ENCODE results near the gene DAP. TPM values are rescaled to one million over a fixed set of nuclear protein-coding genes. Genes with fewer than 3 reads are reported as not detected.

The DAP gene
- polyA plus RNA-seq, 1 donor (not counting 4 experiments of a cell fraction or from before 2014, with no cell fraction given), result 30.4 TPM

DNA sequence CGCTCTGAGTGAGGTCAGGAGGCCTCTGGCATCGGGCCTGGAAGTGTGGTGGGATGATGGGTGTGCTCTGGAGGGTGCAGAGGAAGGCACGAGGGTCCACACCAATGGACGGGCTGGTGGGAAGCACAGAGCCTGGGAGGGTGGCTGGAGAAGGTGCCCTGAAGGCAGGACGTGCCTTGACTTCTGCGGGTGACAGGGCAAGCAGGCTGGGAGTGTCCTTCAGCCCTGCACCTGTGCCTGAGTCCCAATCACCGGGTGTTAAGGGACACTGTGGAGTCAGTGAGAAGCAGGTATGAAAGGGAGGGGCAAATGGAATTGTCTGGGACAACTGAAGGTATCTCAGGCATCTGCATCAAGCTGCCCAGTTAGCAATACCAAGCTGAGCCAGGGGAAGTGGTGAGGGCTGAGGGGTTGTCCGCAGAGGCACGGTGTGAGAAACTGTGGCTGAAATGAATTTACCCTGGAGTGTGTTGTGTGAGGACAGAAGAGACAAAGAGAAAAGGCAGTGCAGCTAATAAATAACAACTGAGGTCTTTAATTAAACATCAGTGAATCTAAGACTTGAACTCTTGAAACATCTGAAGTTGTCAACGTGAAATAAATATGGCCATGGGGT, 50.4 kb downstream of the DAP start:
- H3K27ac ChIP-seq (ENCODE audit: control insufficient read depth, insufficient read depth, low read length), result no peak overlapping the region
- H3K79me2 ChIP-seq (ENCODE audit: control insufficient read depth, insufficient read depth, low read length), result peaks cover 4% of the 10 kb centered on the region
- dilution Hi-C loops (cut with MboI; ENCODE audit: extremely low pct_ligation_motif_present, low sequenced_read_pairs), result no loop called here
- peaks cover 25% of the 10 kb centered on the region for H3K4me1 ChIP-seq (ENCODE audit: control insufficient read depth, extremely low read depth, insufficient read depth, low read length)
- TF ChIP-seq, protein P1, sequence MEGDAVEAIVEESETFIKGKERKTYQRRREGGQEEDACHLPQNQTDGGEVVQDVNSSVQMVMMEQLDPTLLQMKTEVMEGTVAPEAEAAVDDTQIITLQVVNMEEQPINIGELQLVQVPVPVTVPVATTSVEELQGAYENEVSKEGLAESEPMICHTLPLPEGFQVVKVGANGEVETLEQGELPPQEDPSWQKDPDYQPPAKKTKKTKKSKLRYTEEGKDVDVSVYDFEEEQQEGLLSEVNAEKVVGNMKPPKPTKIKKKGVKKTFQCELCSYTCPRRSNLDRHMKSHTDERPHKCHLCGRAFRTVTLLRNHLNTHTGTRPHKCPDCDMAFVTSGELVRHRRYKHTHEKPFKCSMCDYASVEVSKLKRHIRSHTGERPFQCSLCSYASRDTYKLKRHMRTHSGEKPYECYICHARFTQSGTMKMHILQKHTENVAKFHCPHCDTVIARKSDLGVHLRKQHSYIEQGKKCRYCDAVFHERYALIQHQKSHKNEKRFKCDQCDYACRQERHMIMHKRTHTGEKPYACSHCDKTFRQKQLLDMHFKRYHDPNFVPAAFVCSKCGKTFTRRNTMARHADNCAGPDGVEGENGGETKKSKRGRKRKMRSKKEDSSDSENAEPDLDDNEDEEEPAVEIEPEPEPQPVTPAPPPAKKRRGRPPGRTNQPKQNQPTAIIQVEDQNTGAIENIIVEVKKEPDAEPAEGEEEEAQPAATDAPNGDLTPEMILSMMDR (optimal IDR thresholded peaks at IDR 0.05 in 1 of 3, IDR thresholded peaks at IDR 0.05 in 1 of 3, conservative IDR thresholded peaks at IDR 0.05 in 1 of 3; ENCODE audit: extremely low read depth in 1 of 3, insufficient read depth in 2 of 3, low read length in 3 of 3), result no peak
- no peak for TF ChIP-seq EZH2 (IDR thresholded peaks at IDR 0.05; ENCODE audit: low read length)
- no peaks in the 10 kb centered on the region for H3K9me3 ChIP-seq (ENCODE audit: control insufficient read depth, low read depth, low read length)
- FAIRE-seq (no peak), DNase-seq (ENCODE audit: low read depth, low spot score) (no peak)
- H3K4me3 ChIP-seq (ENCODE audit: control insufficient read depth in 2 of 3, extremely low read depth in 1 of 3, insufficient read depth in 2 of 3, low read depth in 1 of 3, low read length in 3 of 3), result no peak overlapping the region
- no peaks in the 10 kb centered on the region for H3K9me1 ChIP-seq (ENCODE audit: control insufficient read depth, extremely low read depth, insufficient read depth, low read length)
- H4K20me1 ChIP-seq (ENCODE audit: control insufficient read depth, extremely low read depth, insufficient read depth, low read length), result no peaks in the 10 kb centered on the region
- H3K9ac ChIP-seq (ENCODE audit: control insufficient read depth, extremely low read depth, insufficient read depth, low read length), result no peak overlapping the region
- no peak overlapping the region for H3K4me2 ChIP-seq (ENCODE audit: control insufficient read depth, extremely low read depth, insufficient read depth, low read depth, low read length)
- no peak overlapping the region for H2AFZ ChIP-seq (ENCODE audit: control insufficient read depth, low read length)
- H3K36me3 ChIP-seq (ENCODE audit: control insufficient read depth in 2 of 2, extremely low read depth in 1 of 2, insufficient read depth in 2 of 2, low read length in 2 of 2), result no peaks in the 10 kb centered on the region
- H3K27me3 ChIP-seq (ENCODE audit: control insufficient read depth, extremely low read depth, insufficient read depth, low read length), result no peaks in the 10 kb centered on the region

DNA sequence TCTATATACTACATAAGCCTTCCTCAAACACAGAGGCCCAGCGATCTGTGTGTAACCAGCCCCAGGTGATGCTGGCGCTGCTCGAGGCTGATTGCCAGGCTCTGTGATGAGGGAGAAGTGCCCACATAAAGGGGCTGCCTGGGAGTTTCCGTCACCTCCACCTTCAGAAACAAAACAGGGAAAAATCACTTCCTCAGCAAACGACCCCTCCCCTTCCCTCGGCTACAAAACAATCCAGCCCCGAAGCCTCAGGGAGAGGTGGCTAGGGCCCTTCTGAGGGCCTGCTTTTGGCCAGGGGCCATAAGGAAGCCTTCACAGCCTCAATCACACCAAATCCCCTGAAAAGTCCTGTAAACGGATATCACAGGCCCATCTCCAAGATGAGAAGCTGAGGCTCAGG, 51.1 kb downstream of the DAP start:
- Histone ChIP-seq H3K36me3 (ENCODE audit: control insufficient read depth in 2 of 2, extremely low read depth in 1 of 2, insufficient read depth in 2 of 2, low read length in 2 of 2) (no peaks in the 10 kb centered on the region), H3K4me3 (ENCODE audit: control insufficient read depth in 2 of 3, extremely low read depth in 1 of 3, insufficient read depth in 2 of 3, low read depth in 1 of 3, low read length in 3 of 3) (no peak overlapping the region), H3K79me2 (ENCODE audit: control insufficient read depth, insufficient read depth, low read length) (peaks cover 4% of the 10 kb centered on the region), H2AFZ (ENCODE audit: control insufficient read depth, low read length) (no peak overlapping the region), H3K9me1 (ENCODE audit: control insufficient read depth, extremely low read depth, insufficient read depth, low read length) (no peaks in the 10 kb centered on the region), H3K9ac (ENCODE audit: control insufficient read depth, extremely low read depth, insufficient read depth, low read length) (no peak overlapping the region), H3K4me1 (ENCODE audit: control insufficient read depth, extremely low read depth, insufficient read depth, low read length) (peaks cover 32% of the 10 kb centered on the region), H4K20me1 (ENCODE audit: control insufficient read depth, extremely low read depth, insufficient read depth, low read length) (no peaks in the 10 kb centered on the region), H3K27me3 (ENCODE audit: control insufficient read depth, extremely low read depth, insufficient read depth, low read length) (no peaks in the 10 kb centered on the region), H3K4me2 (ENCODE audit: control insufficient read depth, extremely low read depth, insufficient read depth, low read depth, low read length) (no peak overlapping the region), H3K27ac (ENCODE audit: control insufficient read depth, insufficient read depth, low read length) (no peak overlapping the region), H3K9me3 (ENCODE audit: control insufficient read depth, low read depth, low read length) (no peaks in the 10 kb centered on the region)
- FAIRE-seq (no peak), DNase-seq (ENCODE audit: low read depth, low spot score) (no peak)
- TF ChIP-seq EZH2 (IDR thresholded peaks at IDR 0.05; ENCODE audit: low read length), result no peak
- TF ChIP-seq, protein P1 (optimal IDR thresholded peaks at IDR 0.05 in 1 of 3, IDR thresholded peaks at IDR 0.05 in 1 of 3, conservative IDR thresholded peaks at IDR 0.05 in 1 of 3; ENCODE audit: extremely low read depth in 1 of 3, insufficient read depth in 2 of 3, low read length in 3 of 3), result no peak
- dilution Hi-C loops (cut with MboI; ENCODE audit: extremely low pct_ligation_motif_present, low sequenced_read_pairs), result no loop called here

Data from keratinocyte (primary cell).